OCI-LY3 (cell line): Measurements from ENCODE around the gene SNX10.

Source experiments
- H2AFZ ChIP-seq: fragments of 200-600, 300-600 bp; shearing (Covaris generic); 2 replicates; pipeline ENCODE4 v1.6.0; 2014; ENCODE audit warnings: antibody characterized with exemption, low read depth, low read length
- H3K27ac ChIP-seq: fragments of 200-600, 300-600 bp; sonication (generic); 2 replicates; pipeline ENCODE4 v1.5.1; 2014; ENCODE audit warnings: mild to moderate bottlenecking, low read length, moderate library complexity, mixed read lengths
- H3K27me3 ChIP-seq: fragments of 200-600, 300-600 bp; sonication (generic); 2 replicates; pipeline ENCODE4 v1.6.1; 2014; ENCODE audit warnings: low read depth, low read length, mixed read lengths
- H3K36me3 ChIP-seq: fragments of 200-600, 300-600 bp; sonication (generic); replicated peaks from 2 replicates; pipeline ENCODE3; 2014; ENCODE audit warnings: low read depth, low read length, mixed read lengths
- H3K4me1 ChIP-seq: fragments of 300-600, 200-600 bp; sonication (generic); 2 replicates; pipeline ENCODE4 v1.6.1; 2014; ENCODE audit warnings: low read length, mixed read lengths
- H3K4me2 ChIP-seq: fragments of 200-600, 300-600 bp; sonication (generic); 2 replicates; pipeline ENCODE4 v1.6.1; 2014; ENCODE audit warnings: low read length, mixed read lengths
- H3K4me3 ChIP-seq: fragments of 300-600, 200-600 bp; sonication (generic); 2 replicates; pipeline ENCODE4 v1.5.1; 2014; ENCODE audit warnings: antibody characterized with exemption, mild to moderate bottlenecking, low read length, moderate library complexity
- H3K79me2 ChIP-seq: fragments of 300-600, 200-600 bp; shearing (Covaris generic); 2 replicates; pipeline ENCODE4 v1.6.1; 2014; ENCODE audit warnings: mild to moderate bottlenecking, low read length, mixed read lengths
- H3K9ac ChIP-seq: fragments of 300-600, 200-600 bp; shearing (Covaris generic); 2 replicates; pipeline ENCODE4 v1.6.0; 2014; ENCODE audit warnings: mild to moderate bottlenecking, low read length, moderate library complexity
- H3K9me3 ChIP-seq: fragments of 200-600, 300-600 bp; shearing (Covaris generic); 2 replicates; pipeline ENCODE4 v1.6.1; 2014; ENCODE audit warnings: low read length, mixed read lengths; ENCODE audit not compliant: insufficient read depth
- H4K20me1 ChIP-seq: fragments of 200-600, 300-600 bp; sonication (generic); 2 replicates; pipeline ENCODE4 v1.6.1; 2016; ENCODE audit warnings: low read length, mixed read lengths; ENCODE audit not compliant: insufficient read depth
- EZH2phosphoT487 ChIP-seq: fragments of 200-600 bp; shearing (Covaris generic); IDR thresholded peaks from 2 replicates; pipeline ENCODE4 v1.6.1; 2018; ENCODE audit warnings: antibody characterized with exemption, mixed run types, low read depth
- TF ChIP-seq, protein P1 (sequence below): fragments of 200-600, 300-600 bp; sonication (generic); IDR thresholded peaks from 2 replicates; pipeline ENCODE4 v1.5.1; 2014; ENCODE audit warnings: antibody characterized with exemption, low read length, low read depth

SNX10 gene

DNA sequence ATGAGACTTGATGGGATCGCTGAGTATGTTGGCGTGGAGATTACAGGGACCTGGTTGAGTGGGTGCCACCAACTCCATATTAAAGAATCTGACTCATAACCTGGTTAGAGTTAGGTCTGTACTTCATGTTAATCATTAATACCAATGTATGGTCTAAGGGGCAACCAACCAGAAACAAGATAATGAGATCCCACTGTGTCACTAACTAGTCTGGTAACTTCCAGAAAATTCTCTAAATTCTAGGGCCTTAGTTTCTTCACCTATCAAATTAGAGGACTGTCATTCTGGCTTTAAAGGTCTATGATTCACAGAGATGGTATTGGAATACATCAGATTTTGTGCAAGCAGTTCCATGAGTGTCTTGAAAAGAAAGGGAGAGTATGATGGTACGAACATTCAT, 102.2 kb downstream of the SNX10 start:
- H3K79me2 ChIP-seq: no peaks in the 10 kb centered on the region
- H3K4me1 ChIP-seq: peaks cover 10% of the 10 kb centered on the region
- H4K20me1 ChIP-seq: no peaks in the 10 kb centered on the region
- no peak overlapping the region for H3K4me3 ChIP-seq
- no peaks in the 10 kb centered on the region for H3K36me3 ChIP-seq
- no peak overlapping the region for H3K27ac ChIP-seq
- H3K4me2 ChIP-seq: no peak overlapping the region
- no peak overlapping the region for H3K9ac ChIP-seq
- no peaks in the 10 kb centered on the region for H3K9me3 ChIP-seq
- TF ChIP-seq, protein P1, sequence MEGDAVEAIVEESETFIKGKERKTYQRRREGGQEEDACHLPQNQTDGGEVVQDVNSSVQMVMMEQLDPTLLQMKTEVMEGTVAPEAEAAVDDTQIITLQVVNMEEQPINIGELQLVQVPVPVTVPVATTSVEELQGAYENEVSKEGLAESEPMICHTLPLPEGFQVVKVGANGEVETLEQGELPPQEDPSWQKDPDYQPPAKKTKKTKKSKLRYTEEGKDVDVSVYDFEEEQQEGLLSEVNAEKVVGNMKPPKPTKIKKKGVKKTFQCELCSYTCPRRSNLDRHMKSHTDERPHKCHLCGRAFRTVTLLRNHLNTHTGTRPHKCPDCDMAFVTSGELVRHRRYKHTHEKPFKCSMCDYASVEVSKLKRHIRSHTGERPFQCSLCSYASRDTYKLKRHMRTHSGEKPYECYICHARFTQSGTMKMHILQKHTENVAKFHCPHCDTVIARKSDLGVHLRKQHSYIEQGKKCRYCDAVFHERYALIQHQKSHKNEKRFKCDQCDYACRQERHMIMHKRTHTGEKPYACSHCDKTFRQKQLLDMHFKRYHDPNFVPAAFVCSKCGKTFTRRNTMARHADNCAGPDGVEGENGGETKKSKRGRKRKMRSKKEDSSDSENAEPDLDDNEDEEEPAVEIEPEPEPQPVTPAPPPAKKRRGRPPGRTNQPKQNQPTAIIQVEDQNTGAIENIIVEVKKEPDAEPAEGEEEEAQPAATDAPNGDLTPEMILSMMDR: no peak
- TF ChIP-seq EZH2phosphoT487: no peak
- H3K27me3 ChIP-seq: peaks cover 53% of the 10 kb centered on the region
- H2AFZ ChIP-seq: no peak overlapping the region

- no peak overlapping the region for H3K27ac ChIP-seq
- peaks cover 15% of the 10 kb centered on the region for H3K4me1 ChIP-seq
- H3K4me3 ChIP-seq: peak overlapping the region; percentile 85
- no peaks in the 10 kb centered on the region for H4K20me1 ChIP-seq
- TF ChIP-seq, protein P1: no peak
- no peak for TF ChIP-seq EZH2phosphoT487
- no peaks in the 10 kb centered on the region for H3K79me2 ChIP-seq
- no peak overlapping the region for H2AFZ ChIP-seq
- peaks cover 35% of the 10 kb centered on the region for H3K27me3 ChIP-seq
- no peaks in the 10 kb centered on the region for H3K36me3 ChIP-seq
- H3K9me3 ChIP-seq: no peaks in the 10 kb centered on the region
- H3K9ac ChIP-seq: no peak overlapping the region
- peak overlapping the region; percentile 91; the same call in 1 of the 2 replicates for H3K4me2 ChIP-seq
These were observed 105.7 kb downstream of the SNX10 start for GRCh38 chr7:26397332-26397731.

DNA sequence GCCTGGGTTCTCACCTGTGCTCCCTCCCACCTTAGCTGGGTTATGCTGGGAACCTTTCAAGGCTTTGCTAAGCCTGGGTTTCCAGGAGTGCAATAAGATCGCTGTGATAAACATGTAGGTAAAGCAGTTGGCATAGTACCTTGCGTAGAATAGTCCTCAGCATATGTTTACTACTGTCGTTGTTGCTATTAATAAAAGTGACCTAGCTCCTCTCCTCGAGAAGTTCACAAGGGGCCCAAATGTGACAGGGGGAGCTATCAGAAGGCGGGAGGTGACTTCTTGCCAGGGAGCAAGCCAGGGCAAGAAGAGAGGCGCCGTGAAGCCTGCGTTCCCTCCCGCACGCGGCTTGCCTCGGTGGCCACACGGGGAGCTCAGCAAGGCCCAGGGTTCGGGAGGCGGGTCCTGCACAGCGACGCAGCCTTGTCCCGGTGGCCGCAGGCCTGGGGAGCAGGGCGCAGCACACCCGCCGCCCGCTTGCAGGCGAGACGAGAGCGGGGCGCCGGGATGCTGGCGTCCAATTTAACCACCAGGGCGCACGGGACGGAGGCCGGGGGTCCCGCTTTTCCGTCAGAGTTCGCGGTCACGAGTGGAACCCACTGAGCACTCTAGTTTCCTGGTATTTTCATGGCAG, 106.2 kb downstream of the SNX10 start:
- peaks cover 34% of the 10 kb centered on the region for H3K27me3 ChIP-seq
- H3K36me3 ChIP-seq: no peaks in the 10 kb centered on the region
- no peaks in the 10 kb centered on the region for H4K20me1 ChIP-seq
- peak overlapping the region; percentile 81; the same call in 1 of the 2 replicates for H2AFZ ChIP-seq
- H3K4me1 ChIP-seq: peaks cover 15% of the 10 kb centered on the region
- peak overlapping the region; percentile 91 for H3K4me2 ChIP-seq
- H3K79me2 ChIP-seq: no peaks in the 10 kb centered on the region
- TF ChIP-seq, protein P1: no peak
- no peak for TF ChIP-seq EZH2phosphoT487
- peak overlapping the region; percentile 74 for H3K9ac ChIP-seq
- peak overlapping the region; percentile 85 for H3K4me3 ChIP-seq
- no peaks in the 10 kb centered on the region for H3K9me3 ChIP-seq
- 0 out of 2 replicates have a peak overlapping the region, but pooled peaks have one; percentile 62 for H3K27ac ChIP-seq

DNA sequence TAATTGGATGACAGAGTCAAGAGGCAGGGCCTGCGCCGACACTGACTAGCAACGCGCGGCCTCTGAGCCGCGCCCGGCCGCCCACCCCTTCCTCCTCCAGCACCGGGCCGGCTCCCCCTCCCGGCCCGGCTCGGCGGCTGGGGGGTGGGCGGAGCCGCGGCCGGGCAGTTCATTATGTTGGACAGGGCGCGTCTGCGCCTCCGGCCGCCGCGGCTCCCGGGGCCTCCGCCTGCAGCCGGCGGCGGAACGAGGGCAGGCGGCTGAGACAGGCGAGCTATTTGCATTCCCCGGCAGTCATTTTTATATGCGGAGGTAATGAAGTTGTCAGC, 106.7 kb downstream of the SNX10 start:
- H3K9ac ChIP-seq: peak overlapping the region; percentile 74
- H3K4me3 ChIP-seq: peak overlapping the region; percentile 85
- H3K79me2 ChIP-seq: no peaks in the 10 kb centered on the region
- no peaks in the 10 kb centered on the region for H3K9me3 ChIP-seq
- H4K20me1 ChIP-seq: no peaks in the 10 kb centered on the region
- TF ChIP-seq, protein P1: no peak
- no peak for TF ChIP-seq EZH2phosphoT487
- H3K36me3 ChIP-seq: no peaks in the 10 kb centered on the region
- H3K4me1 ChIP-seq: peaks cover 15% of the 10 kb centered on the region
- H2AFZ ChIP-seq: peak overlapping the region; percentile 81; the same call in 1 of the 2 replicates
- H3K27ac ChIP-seq: peak overlapping the region; percentile 62
- H3K4me2 ChIP-seq: peak overlapping the region; percentile 91
- peaks cover 31% of the 10 kb centered on the region for H3K27me3 ChIP-seq
